Motor neuron (in vitro differentiated cells): ENCODE measurements around the gene MMP21. TPM values are rescaled to one million over a fixed set of nuclear protein-coding genes. Genes with fewer than 3 reads are reported as not detected.

ENCODE experiments used
- ATAC-seq, 8 experiments: fragments of 200-7000 bp; cut with Tn5 transposase; replicated peaks in 6 of 8; 2 replicates each; pipeline ENCODE4 v1.8.0; 2021; ENCODE audit warnings: mild to moderate bottlenecking in 8 of 8, moderate library complexity in 8 of 8
- H3K27ac ChIP-seq, 2 donors: fragments of 250-450 bp; sonication (Bioruptor Pico); 2 replicates each; pipeline ENCODE4 v1.9.0; 2021; ENCODE audit warnings: antibody characterized with exemption in 2 of 2, mild to moderate bottlenecking in 2 of 2, moderate library complexity in 1 of 2
- H3K4me1 ChIP-seq, 2 donors: fragments of 250-450 bp; sonication (Bioruptor Pico); replicated peaks in 1 of 2; 2 replicates each; pipeline ENCODE4 v1.6.1; 2021; ENCODE audit warnings: antibody characterized with exemption in 2 of 2, mild to moderate bottlenecking in 2 of 2, moderate library complexity in 1 of 2
- H3K4me3 ChIP-seq, 5 donors: fragments of 250-450 bp; sonication (Bioruptor Pico); 2 replicates each; pipeline ENCODE4 v1.9.0; 2021; ENCODE audit warnings: antibody characterized with exemption in 5 of 5, mild to moderate bottlenecking in 5 of 5, moderate library complexity in 4 of 5
- WGBS, 10 experiments: fragments of 450-650 bp; shearing (Covaris generic); methylation state at CpG; one replicate each; pipeline ENCODE4 v1.0.0; 2022; 5-methylcytosine and 5-hydroxymethylcytosine counted together
- in situ Hi-C, 9 experiments: fragments of 400-800 bp; cut with MboI; loops; one replicate each; pipeline ENCODE4 v1.15.0; 2021; ENCODE audit warnings: low sequenced_read_pairs in 9 of 9, low pct_unique_long_range_greater_than_20kb in 2 of 9; ENCODE audit not compliant: unreplicated experiment in 9 of 9
- total RNA-seq, 8 experiments: library from RNA; unstranded; fragments of 300-600 nt; gene quantifications; 2 replicates each; pipeline versions ENCODE4 v1.2.3 to v1.2.4, GENCODE V29; 2022

The MMP21 gene
- total RNA-seq, 8 experiments from 2014 or later: 0.09 to 0.49 (median 0.15) TPM; not detected in 4

GRCh38 chr10:125770844-125771243, 4.8 kb downstream of the MMP21 start:
- Histone ChIP-seq H3K4me3 (no peak overlapping the region), H3K4me1 (no peaks in the 10 kb centered on the region), H3K27ac (no peak overlapping the region)
- ATAC-seq: no peak
- WGBS, 10 experiments: 80 to 100% (median 90%) methylated on average over 1 to 4 of the region's 5 CpGs; no CpG with 5 or more reads in 2 of the 10 experiments
- in situ Hi-C loops: no loop called here

- no peak overlapping the region for H3K27ac ChIP-seq
- ATAC-seq: no peak
Observed at GRCh38 chr10:125769175-125769574, 6.4 kb downstream of the MMP21 start.

GRCh38 chr10:125768219-125768855, 7.3 kb downstream of the MMP21 start:
- Histone ChIP-seq H3K4me1 (no peaks in the 10 kb centered on the region), H3K4me3 (no peak overlapping the region), H3K27ac (no peak overlapping the region)
- peak in 3 of 8 experiments; percentile 33 to 55 (median 43) for ATAC-seq
- WGBS, 10 experiments: 33 to 100% (median 77%) methylated on average over 1 to 4 of the region's 4 CpGs; no CpG with 5 or more reads in 2 of the 10 experiments
- in situ Hi-C loops: no loop called here

More at GRCh38 chr10:125769175-125769574, 6.4 kb downstream of the MMP21 start:
- H3K4me1 ChIP-seq: no peaks in the 10 kb centered on the region
- in situ Hi-C loops: no loop called here
- no peak overlapping the region for H3K4me3 ChIP-seq
- WGBS, 10 experiments: 85 to 100% (median 95%) methylated on average over 1 to 10 of the region's 12 CpGs; no CpG with 5 or more reads in 3 of the 10 experiments

GRCh38 chr10:125766511-125766910, 9.1 kb downstream of the MMP21 start:
- Histone ChIP-seq H3K4me1 (peaks cover 0 to 1% of the 10 kb centered on the region in 2 donors), H3K4me3 (no peak overlapping the region), H3K27ac (no peak overlapping the region)
- WGBS, 10 experiments: 61 to 100% (median 95%) methylated on average over 1 to 4 of the region's 4 CpGs
- in situ Hi-C loops: no loop called here
- no peak for ATAC-seq

- no peak overlapping the region for H3K27ac ChIP-seq
- no peak for ATAC-seq
- peaks cover 0 to 3% of the 10 kb centered on the region in 2 donors for H3K4me1 ChIP-seq
- WGBS, 10 experiments: 63 to 100% (median 97%) methylated on average over 1 to 2 of the region's 2 CpGs; no CpG with 5 or more reads in 4 of the 10 experiments
- in situ Hi-C loops: no loop called here
- H3K4me3 ChIP-seq: no peak overlapping the region
Observed at GRCh38 chr10:125765835-125766234, 9.8 kb downstream of the MMP21 start.

GRCh38 chr10:125762692-125763648, 12.7 kb downstream of the MMP21 start:
- H3K4me1 ChIP-seq: peaks cover 0 to 3% of the 10 kb centered on the region in 2 donors
- ATAC-seq: peak in 2 of 8 experiments; percentile 26 to 46
- in situ Hi-C loops: no loop called here
- no peak overlapping the region for H3K4me3 ChIP-seq
- H3K27ac ChIP-seq: no peak overlapping the region
- 63 to 100% (median 75%) methylated on average over 3 to 14 of the region's 24 CpGs; no CpG with 5 or more reads in 3 of the 10 experiments for WGBS, 10 experiments

- no peak overlapping the region for H3K4me3 ChIP-seq
- 0 to 63% (median 20%) methylated on average over 1 of the region's 1 CpG; no CpG with 5 or more reads in 3 of the 10 experiments for WGBS, 10 experiments
- H3K4me1 ChIP-seq: peaks cover 0 to 3% of the 10 kb centered on the region in 2 donors
- in situ Hi-C loops: no loop called here
- H3K27ac ChIP-seq: no peak overlapping the region
- no peak for ATAC-seq
Observed at GRCh38 chr10:125761961-125762360, 13.7 kb downstream of the MMP21 start.

GRCh38 chr10:125757742-125758141, 17.9 kb downstream of the MMP21 start:
- H3K27ac ChIP-seq: no peak overlapping the region
- no peak for ATAC-seq
- WGBS, 10 experiments: 79 to 100% (median 92%) methylated on average over 1 to 4 of the region's 4 CpGs
- peaks cover 0 to 3% of the 10 kb centered on the region in 2 donors for H3K4me1 ChIP-seq
- no peak overlapping the region for H3K4me3 ChIP-seq
- in situ Hi-C loops: no loop called here

GRCh38 chr10:125756853-125757487, 18.7 kb downstream of the MMP21 start:
- 84 to 100% (median 94%) methylated on average over 1 to 5 of the region's 5 CpGs for WGBS, 10 experiments
- no peak overlapping the region for H3K27ac ChIP-seq
- no peak for ATAC-seq
- peaks cover 0 to 3% of the 10 kb centered on the region in 2 donors for H3K4me1 ChIP-seq
- no peak overlapping the region for H3K4me3 ChIP-seq
- in situ Hi-C loops: no loop called here

- 57 to 100% (median 91%) methylated on average over 1 to 5 of the region's 5 CpGs for WGBS, 10 experiments
- in situ Hi-C loops: no loop called here
- H3K4me3 ChIP-seq: no peak overlapping the region
- no peaks in the 10 kb centered on the region for H3K4me1 ChIP-seq
- no peak for ATAC-seq
- H3K27ac ChIP-seq: no peak overlapping the region
Observed at GRCh38 chr10:125756196-125756595, 19.4 kb downstream of the MMP21 start.

- Histone ChIP-seq H3K4me3 (no peak overlapping the region), H3K27ac (no peak overlapping the region), H3K4me1 (no peaks in the 10 kb centered on the region)
- ATAC-seq: no peak
- 86 to 100% (median 96%) methylated on average over 3 to 5 of the region's 5 CpGs for WGBS, 10 experiments
- in situ Hi-C loops: no loop called here
Observed at GRCh38 chr10:125747417-125747816, 28.2 kb downstream of the MMP21 start.

GRCh38 chr10:125744909-125745308, 30.7 kb downstream of the MMP21 start:
- in situ Hi-C loops: no loop called here
- H3K4me1 ChIP-seq: no peaks in the 10 kb centered on the region
- no peak overlapping the region for H3K4me3 ChIP-seq
- peak in 2 of 8 experiments; percentile 57 to 79 for ATAC-seq
- 65 to 100% (median 100%) methylated on average over 1 to 2 of the region's 2 CpGs; no CpG with 5 or more reads in 3 of the 10 experiments for WGBS, 10 experiments
- H3K27ac ChIP-seq: no peak overlapping the region

GRCh38 chr10:125742465-125742864, 33.2 kb downstream of the MMP21 start:
- no peak for ATAC-seq
- WGBS, 10 experiments: 0 to 100% (median 75%) methylated on average over 1 to 2 of the region's 2 CpGs
- no peak overlapping the region for H3K27ac ChIP-seq
- in situ Hi-C loops: no loop called here
- no peaks in the 10 kb centered on the region for H3K4me1 ChIP-seq
- H3K4me3 ChIP-seq: no peak overlapping the region
